Measurements from ENCODE around the gene PLEKHH2.

Gene PLEKHH2

DNA sequence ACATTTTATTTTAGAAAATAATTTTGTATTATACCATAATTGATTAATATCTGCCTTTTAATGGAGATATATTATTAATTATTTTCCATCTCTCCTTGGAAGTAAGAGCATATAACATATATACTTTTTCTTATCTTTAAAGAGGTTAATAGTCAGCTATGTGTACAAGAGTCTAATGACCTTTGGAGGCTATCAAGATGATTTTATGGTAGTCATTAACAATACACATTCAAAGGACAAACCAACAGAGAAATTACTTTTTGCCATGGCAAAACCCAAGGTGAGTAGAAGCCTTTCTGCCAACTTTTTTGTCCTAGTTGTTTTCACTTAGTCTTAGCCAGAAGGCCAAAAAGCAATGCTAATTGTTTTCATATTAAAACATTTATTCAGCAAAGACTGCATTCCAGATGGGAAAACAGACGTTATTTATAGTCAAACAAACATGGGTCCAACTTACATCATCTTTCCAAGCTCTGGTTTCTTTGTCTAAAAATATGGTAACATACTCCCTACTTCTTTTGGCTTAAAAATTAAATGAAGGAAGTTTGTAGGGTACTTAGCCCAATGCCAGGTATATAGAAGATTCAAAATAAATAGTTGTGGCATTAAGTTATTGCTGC lies 127.1 kb downstream of the PLEKHH2 start:
- no peak for DNase-seq

DNA sequence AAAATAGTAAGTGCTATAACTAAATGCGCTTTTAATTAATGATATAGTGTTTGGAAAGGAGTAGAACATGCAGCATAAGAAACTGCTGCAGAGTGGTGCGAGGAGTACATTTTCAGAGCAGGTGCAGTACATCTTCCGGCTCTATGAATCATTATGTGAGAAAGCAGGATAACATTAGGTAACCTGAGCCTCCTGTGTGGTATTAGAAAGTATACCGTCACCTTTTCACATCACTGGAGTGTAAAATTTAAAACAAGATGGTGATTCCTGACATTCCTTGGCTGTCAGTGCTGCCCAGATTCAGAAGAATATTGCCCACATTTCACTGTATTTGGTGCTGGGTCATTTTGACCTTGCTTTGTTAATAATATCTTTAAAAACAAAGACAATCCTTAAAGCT lies 128.9 kb downstream of the PLEKHH2 start:
- DNase-seq = peak; percentile 89

DNA sequence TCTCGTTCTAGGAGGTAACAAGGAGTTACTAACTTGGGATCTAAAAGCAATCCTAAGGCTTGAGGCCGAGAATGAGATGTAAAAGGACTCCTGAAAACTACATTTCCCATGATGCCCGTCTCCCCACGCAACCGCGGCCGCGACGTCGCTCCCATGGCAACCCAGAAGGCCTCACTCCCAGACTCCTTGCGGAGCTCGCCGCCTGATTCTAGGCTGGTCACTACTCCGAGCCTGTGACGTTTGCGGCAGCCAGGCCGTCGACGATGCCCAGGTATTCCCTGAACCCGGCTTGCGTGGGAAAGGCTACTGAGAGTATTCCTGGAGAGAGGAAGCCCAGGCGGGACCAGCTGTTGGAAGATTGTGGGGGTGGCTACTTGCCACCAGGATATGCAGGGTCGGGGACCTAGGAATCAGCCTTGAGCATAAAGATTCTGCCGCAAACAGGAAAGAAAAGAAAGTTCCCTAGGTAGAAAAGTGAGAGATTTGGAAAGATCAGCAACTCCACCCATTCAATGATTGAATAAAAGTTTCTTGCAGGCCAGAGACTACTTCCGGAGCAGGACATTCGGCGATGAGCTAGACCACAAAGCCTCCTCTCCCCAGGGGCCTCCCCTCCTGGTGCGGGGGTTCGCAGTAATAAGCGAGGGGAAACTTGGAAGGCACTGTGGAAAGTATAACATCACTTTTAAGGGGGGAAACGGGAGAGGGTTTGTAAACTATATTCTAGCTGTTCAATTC lies 137.0 kb downstream of the PLEKHH2 start, which contains the start of gene DYNC2LI1:
Gene DYNC2LI1 (plus strand): TSS at position 164 of the 738 bp plus-strand sequence. CDS start 100 bp downstream, at position 264.
- peak; percentile 89 for DNase-seq

DNA sequence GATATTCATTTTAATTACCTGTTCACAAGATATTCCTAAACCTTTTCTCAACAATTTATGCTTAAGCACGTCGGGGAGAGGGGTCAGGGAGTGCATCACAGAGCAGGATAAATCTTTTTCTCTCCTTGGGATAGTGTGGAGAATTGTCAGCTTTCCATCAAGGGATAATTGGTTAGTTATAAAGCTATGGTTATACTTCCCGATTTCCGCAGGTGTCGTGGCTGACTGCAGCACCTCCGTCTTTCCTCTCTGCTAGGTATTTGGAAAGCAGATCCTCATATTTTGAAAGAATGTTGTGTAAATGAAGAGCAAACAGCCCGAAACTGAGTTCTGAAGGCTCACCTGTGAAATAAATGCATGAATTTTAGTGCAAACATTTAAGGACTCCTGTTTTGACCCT lies 137.6 kb downstream of the PLEKHH2 start:
- no peak for DNase-seq

DNA sequence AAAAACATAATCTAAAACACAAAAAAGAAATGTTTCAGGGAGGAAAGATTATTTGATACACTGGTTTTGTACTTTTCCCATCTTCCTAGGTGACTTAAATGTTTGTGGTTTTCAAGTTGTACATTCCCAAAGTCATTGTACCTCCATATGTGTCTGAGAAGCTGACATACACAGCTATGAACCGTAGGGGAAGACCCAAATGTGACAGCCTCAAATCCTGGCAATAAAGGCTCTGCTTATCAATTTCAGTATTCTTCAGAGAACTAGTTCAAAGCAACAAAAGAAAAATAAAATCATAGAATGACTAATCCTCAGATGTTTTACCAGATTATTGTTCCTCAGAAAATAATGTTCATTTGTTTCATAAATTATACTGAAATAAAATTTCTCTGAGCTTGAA lies 139.3 kb downstream of the PLEKHH2 start:
- no peak for DNase-seq

DNA sequence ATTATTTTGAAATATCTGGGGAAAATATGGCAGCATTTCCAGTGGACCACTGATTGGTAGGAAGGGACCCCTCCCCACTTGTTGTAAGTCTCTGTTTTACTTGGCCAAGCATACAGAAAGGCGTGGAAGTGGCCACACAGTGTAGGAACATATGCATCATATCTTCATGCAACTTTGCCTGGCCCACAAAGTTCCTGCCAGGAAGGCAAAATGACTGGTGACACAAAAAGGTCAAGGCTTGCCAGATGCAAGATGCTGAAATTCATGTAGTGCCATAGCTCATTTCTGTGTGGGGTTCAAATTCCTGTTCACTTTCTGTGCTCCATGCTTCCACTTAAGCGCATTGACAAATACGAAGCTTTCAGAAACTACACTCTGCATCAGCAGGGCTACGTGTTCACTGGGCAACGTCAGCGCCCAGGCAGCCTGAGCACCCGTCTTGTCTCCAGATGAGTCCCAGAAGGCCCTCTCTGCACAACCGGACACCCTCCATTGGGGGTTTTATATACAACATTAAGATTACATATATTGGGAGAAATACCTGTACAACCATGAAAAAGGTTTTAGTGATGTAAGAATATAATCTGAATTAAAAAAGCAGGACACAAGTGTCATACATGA lies 140.4 kb downstream of the PLEKHH2 start:
- DNase-seq = no peak

DNA sequence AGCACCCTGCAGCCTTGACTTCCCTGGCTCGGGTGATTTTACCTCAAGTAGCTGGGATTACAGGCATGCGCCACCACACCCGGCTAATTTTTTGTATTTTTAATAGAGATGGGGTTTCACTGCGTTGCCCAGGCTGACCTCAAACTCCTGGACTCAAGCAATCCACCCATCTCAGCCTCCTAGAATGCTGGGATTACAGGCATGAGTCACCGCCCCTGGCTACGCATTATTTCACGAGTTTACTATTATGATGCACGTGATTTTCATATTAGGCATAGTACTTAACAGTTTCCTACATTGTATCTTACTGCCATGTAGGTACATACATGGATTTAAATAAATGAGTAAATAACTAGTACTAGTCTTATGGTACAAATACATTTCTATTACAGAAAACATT lies 141.2 kb downstream of the PLEKHH2 start:
- no peak for DNase-seq

DNA sequence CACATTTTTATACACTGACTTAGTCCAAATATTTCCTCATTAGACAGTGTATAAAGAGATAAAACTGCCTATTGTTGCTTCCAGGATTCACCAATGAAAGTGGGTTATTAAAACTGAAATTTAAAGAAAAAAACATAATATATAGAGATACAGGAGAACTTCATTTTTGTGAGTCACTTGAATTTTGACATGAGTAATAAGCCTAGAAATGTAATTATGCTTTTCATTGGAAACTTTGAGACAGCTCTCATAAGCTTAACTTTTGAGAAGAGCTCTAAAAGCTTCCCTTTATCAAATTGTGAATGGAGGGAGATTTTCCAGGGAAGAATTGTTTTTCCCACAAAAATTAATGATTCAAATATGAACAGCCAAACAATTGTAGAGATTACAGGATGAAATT lies 150.8 kb downstream of the PLEKHH2 start:
- no peak for DNase-seq

DNA sequence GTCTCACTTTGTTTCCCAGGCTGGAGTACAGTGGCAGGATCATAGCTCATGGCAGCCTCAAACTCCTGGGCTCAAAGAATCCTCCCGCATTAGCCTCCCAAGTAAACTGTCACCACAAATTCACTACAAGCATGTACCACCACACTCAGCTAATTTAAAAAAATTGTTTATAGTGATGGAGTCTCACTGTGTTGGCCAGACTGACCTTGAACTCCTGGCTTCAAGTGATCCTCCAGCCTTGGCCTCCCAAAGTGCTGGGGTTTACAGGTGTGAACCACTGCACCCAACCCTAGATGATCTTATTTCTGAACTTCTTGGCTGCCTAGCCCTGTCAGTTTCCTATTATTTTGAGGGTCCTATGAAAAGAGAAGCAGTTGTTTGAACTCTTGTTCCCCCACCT lies 151.6 kb downstream of the PLEKHH2 start:
- no peak for DNase-seq

DNA sequence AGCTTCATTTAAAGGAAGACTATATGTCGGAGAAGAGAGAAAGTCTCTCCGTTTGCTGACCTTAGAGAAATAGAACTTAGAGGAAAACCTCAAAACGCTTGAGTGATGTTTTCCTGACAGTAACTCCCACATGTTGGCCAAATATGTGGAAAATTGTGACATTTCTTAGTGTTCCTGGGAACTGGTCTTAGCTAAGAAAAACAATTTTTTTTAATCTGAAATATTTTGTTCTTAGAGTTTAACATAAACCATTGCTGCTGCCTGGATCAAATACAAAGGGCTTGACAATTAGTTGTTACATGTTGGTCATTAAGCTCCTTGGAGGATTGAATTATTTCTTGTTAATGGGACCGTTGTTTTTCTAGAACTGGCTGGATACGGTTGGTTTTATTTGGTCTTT lies 153.1 kb downstream of the PLEKHH2 start:
- no peak for DNase-seq

DNA sequence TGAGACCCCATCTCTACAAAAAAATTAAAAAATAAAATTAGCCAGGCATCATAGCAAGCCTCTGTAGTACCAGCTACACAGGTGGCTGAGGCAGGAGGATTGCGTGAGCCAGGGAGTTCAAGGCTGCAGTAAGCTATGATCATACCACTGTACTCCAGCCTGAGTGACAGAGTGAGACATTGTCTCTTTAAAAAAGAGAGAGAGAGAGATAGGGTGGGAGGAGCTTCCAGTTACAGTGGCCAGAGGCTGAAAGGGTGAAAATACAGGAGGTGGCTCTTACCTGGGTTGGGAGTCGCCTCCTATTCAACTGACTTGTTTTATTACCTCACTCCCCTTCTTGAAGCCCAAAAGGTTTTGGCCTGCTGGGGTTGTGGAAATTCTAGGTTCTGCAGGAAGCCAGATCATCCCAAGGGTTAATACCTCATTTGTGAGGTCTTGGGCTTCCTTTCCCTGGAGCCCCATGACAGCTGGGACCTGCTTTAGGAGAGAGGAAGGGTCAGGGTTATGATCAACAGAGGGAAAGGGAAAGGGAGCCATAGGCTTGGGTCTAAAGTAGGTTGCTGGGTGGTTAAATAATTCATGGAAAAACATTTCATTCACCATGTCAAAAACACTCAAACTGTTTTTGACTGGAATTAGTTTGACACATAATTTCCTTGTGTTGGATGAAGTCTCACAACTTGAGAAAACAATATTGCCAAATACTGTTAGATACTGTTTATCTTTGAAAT lies 154.1 kb downstream of the PLEKHH2 start:
- DNase-seq = no peak

DNA sequence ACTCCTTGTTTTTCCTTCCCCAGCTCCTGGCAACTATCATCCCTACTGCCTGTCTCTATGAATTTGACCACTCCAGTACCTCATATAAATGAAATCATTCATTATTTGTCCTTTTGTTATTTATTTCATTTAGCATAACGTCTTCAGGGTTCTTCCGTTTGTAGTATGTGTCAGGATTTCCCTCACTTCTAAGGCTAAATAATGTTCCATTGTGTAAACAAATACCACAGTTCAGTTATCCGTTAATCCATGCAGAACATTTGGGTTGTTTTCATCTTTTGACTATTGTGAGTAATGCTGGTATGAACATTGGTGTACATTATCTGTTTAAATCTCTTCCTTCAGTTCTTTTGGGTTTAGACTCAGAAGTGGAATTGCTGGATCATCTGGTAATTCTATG lies 155.6 kb downstream of the PLEKHH2 start:
- DNase-seq = peak; percentile 83

DNA sequence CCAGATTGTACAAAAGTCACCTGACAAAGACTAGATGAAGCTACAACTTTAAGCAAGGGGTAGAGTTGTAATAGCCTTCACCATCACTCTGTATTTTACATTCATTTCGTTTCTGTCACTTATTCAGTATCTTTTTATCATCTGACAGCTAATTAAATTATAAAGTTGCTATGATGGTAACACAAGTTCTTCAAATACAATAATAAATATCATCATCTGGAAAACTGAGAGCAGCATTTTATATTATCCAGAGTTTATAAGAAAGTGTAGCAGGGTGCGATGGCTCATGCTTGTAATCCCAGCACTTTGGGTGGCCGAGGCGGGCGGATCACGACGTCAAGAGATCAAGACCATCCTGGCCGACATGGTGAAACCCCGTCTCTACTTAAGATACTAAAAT lies 157.9 kb downstream of the PLEKHH2 start:
- no peak for DNase-seq

DNA sequence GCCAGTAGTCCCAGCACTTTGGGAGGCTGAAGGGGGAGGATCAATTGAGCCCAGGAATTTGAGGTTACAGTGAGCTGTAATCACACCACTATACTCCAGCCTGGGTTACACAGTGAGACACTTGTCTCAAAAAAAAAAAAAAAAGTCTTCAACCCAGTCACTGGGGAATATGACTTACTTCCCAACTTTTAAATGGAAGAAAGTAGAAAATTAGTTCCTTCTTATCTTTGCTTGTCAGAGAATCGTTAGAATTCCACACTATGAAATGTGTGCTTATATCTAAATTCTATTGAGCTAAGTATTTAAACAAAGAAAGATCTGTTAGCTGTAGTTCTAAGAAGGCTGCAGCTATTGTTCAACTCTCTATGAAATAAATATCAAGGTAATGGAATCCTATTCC lies 159.1 kb downstream of the PLEKHH2 start:
- DNase-seq = no peak

DNA sequence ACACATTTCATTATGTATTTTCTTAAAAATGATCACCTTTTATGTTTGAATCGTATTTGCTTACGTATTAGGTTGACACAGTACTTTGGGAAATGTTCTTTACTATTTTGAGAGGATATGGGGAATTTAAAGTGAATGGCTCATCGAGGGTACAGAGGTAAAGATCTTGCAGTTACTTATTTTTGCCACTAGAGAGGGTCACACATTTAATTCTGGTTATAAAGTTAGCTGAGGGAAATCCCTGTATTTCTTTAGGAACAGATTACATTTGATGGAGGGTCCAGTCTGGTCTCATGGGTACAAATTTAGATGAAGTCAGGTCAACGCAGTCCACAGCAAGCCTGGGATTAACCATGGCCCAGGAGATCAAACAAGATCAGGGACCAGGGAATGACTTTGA lies 161.2 kb downstream of the PLEKHH2 start:
- no peak for DNase-seq

DNA sequence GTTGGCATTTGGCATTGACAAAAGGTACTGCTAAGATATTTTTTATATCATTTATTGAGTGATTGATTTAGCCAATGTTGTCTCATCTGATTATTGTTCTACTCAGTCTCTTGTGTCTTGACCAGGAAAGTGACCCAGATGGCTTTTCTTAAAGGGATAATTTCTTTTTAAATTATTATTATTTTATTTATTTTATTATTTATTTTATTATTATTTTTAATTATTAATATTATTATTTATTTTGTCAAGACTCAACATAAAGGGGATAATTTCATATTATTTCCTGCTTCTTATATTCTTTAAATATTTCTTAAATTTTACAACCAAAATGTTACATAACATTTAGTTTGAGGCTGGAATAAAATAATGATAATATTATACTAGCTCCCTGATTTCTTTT lies 163.8 kb downstream of the PLEKHH2 start:
- no peak for DNase-seq

DNA sequence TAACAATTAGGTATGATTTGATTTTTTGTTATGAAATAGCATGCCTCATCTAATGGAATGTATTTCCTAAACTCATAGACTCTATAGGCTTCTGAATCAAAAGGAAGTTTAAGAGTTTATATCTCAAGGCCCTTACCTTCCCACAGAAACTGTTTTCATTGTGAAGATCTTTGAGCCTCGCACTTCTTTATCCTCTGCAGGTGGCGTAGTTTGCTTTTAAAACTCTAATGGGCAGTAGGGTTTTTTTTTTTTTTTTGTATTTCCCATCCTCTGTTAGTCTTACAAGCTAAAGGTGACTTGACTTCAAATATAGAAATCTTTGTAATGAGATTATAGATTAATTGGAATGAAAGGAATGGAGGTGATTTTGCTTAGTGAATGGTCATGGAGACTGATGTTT lies 165.1 kb downstream of the PLEKHH2 start:
- DNase-seq = no peak

DNA sequence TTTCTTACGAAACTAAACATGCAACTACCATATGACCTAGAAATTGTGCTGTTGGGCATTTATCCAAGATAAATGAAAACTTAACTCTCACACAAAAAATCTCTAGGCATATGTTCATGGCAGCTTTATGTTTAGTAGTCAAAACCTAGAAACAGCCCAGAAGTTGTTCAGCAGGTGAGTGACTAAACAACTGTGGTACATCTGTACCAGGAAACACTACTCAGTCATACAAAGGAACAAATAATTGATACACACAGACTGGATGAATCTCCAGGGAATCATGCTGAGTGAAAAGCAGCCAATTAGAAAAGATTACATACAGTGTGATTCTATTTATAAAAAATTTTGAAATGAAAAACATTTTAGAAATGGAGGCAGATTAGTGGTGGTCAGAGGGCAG lies 166.1 kb downstream of the PLEKHH2 start:
- DNase-seq = no peak

DNA sequence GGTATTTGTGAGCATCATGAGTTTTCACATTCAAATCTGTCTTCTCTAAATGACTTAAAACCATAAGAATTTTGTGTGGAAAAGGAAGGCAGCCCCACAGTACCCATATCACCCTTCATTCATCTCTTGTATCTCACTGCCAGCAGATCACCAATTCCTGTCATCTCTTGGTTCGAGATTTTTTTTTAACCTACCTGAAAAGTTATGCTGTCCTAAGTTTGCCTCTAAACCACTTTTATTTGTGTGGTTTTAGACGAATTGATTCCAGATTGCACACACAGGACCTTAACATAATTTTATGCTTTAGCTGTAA lies 169.6 kb downstream of the PLEKHH2 start:
- no peak for DNase-seq

DNA sequence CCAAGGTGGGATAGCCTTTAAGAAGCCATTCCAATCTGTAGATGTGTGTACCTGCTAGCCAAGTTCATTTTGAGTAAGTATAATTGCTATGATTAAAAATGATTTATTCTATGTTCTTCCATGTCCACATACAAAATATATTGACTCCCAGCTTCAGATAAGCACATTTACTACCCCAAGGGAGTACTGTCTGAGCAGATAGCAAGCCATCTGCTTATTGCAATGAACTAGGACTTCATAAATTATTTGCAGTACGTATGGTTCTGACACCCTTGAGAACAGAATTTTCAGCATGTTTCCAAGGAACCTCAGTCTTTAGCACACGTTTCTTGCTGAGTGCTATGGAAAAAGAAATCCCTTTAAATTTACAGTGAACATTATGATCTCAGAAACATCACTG lies 173.4 kb downstream of the PLEKHH2 start:
- no peak for DNase-seq

DNA sequence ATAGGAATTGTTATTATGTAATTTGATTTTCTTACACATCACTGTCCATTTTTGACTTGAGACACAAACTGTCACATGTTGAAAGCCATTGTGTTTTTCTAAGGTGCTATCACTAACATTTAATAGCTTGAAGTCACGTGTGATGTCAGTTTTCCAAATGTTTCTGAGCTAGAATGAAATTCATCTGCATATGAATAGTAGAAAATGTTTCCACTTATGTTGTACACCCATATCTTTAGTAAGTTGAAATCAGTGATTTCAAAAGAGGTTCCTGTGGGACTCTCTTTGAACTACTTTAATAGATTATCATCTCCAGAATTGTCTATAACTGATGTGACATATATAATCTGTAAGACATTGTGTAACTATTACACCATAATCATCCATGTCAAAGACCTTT lies 173.8 kb downstream of the PLEKHH2 start:
- no peak for DNase-seq

DNA sequence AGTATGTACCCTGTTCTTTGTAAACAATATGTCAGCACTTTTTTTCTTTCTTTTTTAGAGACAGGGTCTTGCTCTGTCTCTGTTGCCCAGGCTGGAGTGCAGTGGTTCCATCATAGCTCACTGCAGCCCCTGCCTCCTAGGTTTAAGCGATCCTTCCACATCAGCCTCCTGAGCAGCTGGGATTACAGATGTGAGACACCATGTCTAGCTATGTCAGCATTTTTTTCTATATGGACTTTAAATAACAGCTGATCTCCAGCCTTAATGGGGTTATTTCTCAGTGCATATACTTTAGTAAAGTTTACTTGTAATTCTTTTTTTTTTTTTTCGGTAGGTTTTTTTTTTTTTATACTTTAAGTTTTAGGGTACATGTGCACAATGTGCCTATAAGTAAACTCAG lies 174.9 kb downstream of the PLEKHH2 start:
- no peak for DNase-seq

DNA sequence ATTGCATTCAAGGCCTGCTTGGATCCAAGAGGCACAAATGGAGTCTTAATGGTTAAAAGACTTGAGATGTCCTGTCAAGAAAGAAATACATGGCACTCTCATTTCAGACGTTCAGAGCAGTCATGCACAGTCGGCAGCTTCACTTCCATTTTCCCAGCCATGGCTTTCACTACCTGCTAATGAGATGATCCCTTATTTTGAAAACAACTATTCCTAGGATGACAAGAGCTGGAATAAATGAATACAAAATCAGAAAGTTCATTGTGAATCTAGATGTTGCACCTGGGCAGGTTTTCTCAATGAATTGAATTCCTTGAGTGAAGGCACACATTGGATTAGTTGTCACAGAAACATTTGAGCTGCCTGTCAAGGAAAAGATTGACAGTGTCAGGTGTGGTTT lies 175.9 kb downstream of the PLEKHH2 start:
- DNase-seq = no peak

DNA sequence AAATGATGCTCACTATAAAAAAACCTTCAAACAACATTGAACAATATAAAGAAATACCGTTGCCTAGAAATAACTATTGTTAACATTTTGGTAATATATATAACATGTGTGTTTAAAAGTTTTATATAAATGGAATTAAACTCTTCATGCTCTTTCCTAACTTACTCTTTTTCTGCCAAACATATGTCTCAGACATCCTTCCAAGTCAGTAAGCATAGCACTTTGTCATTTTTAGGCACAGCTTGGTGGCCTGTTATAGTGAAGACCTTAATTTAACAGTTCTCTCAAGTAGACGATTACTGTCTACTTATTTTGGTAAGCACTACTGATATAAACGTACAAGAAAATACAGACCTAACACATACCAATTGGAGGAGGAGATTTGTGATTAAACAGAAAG lies 177.7 kb downstream of the PLEKHH2 start:
- DNase-seq = no peak
